Activated T-cell treated with anti-CD3 and anti-CD28 coated beads for 24 hours (primary cell): ENCODE results near the gene GFY.
"Not testable (repeated sequence)": the region's sequence is repeated elsewhere in the genome, so short reads cannot be mapped to it uniquely, and the experiment has no call there.

Experiments used
- DNase-seq: peaks from one replicate; pipeline ENCODE4 v3.0.0-alpha.2; 2020; ENCODE audit warnings: low read depth

GFY gene

DNA sequence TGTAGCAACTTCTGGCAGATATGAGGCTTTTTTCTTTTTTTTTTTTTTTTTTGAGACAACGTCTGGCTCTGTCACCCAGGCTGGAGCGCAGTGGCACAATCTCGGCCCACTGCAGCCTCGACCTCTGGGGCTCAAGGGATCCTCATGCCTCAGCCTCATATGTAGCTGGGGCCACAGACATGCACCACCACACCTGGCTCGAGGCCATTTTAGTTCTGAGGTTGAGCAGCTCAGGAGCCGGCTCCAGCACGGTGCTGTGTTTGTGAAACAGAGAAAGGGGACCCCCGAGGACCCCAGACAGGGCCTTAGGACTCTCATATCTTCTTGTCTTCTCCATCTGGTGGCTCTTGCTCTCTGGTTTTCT is 45.4 kb downstream of the GFY start:
- no peak for DNase-seq

DNA sequence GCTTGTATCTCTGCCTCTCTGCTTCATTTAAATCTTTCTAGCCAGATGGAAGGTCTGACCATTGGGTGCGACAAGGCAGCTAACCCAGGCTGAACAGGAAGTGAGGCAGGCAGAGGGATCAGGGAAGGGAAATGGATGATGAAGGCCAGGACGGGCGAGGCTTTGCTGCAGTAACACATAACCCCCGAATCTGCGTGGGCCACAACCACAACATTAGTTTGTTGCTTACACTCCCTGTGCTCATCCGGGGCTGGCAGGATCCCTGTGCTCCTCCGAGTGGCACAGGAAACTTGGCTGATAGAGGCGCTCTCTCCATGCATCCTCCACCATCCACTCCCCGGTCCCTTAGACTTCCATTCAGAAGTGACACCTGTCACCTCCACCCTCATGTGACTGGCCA is 47.7 kb downstream of the GFY start:
- no peak for DNase-seq

DNA sequence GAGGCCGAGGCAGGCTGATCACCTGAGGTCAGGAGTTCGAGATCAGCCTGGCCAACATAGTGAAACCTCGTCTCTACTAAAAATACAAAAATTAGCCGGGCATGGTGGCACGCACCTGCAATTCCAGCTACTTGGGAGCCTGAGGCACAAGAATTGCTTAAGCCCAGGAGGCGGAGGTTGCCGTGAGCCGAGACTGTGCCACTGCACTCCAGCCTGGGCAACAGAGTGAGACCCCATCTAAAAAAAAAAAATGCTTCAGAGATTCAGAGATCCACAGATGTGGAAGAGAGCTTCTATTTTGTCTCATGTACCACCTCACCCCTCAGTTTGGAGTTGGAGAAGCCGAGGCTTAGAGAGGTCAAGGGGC is 48.3 kb downstream of the GFY start:
- DNase-seq, result not testable (repeated sequence)

DNA sequence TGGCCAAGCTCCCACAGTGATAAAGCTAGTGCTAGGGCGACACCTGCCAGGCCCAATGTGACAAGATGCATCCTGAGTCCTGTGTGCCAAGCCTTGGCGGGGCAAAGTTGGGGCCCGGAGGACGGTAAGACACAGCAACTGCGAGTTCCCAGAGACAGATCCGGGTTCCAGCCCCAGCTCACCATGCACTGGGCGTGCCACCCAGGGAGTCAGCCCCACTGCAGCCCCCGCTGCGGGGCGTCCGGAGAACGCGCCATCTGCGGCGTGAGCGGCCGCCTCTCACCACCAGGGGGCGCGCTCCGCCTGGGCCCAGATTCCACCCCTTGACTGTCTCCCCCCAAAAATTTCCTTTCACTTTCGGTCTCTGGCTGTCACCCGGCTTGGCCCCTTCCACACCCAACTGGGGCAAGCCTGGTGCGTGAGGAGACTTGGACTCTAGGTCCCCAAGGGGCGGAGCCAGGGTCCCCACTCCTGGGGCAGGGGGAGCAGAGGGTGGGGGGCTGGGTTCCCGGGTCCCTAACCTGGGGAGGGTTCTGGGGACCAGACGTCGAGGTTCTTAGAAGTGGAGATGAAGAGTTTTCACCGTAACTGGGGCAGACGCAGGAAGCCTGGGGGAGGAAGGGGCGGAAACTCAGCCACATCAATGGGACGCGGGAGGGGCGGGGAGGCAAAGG is 48.8 kb downstream of the GFY start, which contains the start of gene FLT3LG:
Gene FLT3LG, plus strand, starts transcription at position 348 of the 674 bp plus-strand sequence. CDS start 425 bp downstream, outside the sequence.
- peak; percentile 84 for DNase-seq

DNA sequence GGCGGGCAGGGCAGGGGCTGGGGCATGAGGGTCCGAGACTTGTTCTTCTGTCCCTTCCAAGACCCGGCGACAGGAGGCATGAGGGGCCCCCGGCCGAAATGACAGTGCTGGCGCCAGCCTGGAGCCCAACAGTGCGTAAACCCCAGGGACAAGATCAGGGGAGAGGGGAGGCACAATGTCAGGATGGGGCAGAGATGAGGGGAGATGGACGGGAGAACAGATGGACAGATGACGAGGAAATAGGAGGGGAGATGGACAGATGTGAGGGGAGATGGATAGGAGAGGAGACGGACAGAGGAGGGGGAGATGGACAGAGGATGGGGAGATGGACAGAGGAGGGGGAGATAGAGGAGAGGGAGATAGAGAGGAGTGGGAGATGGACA is 49.3 kb downstream of the GFY start:
- peak; percentile 51 for DNase-seq

DNA sequence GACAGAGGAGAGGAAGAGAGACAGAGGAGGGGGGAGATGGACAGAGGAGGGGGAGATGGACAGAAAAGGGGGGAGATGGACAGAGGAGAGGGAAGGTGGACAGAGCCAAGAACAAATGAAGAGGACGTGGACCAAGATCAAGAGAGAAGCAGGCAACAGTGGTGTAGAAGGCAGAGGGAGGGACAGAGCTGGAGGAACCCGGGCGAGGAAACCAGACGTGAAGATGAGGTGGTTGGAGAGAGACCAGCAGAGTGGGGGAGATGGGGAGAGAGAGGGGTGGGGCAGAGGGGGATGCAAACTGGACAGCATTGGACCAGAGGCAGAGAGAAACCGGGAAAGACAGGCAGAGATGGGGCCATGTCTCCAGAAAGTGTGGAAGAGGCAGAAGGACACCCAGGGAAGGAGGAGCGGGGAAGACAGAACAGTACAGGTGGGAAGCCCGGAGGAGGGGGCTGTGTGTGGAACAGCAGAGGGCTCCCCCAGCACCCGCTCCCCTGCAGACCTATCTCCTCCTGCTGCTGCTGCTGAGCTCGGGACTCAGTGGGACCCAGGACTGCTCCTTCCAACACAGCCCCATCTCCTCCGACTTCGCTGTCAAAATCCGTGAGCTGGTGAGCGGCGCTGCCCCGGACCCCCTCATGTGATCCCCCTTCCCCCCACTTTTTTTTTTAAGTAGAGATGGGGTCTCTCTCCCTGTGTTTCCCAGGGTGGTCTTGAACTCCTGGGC is 50.2 kb downstream of the GFY start:
- DNase-seq, result no peak

DNA sequence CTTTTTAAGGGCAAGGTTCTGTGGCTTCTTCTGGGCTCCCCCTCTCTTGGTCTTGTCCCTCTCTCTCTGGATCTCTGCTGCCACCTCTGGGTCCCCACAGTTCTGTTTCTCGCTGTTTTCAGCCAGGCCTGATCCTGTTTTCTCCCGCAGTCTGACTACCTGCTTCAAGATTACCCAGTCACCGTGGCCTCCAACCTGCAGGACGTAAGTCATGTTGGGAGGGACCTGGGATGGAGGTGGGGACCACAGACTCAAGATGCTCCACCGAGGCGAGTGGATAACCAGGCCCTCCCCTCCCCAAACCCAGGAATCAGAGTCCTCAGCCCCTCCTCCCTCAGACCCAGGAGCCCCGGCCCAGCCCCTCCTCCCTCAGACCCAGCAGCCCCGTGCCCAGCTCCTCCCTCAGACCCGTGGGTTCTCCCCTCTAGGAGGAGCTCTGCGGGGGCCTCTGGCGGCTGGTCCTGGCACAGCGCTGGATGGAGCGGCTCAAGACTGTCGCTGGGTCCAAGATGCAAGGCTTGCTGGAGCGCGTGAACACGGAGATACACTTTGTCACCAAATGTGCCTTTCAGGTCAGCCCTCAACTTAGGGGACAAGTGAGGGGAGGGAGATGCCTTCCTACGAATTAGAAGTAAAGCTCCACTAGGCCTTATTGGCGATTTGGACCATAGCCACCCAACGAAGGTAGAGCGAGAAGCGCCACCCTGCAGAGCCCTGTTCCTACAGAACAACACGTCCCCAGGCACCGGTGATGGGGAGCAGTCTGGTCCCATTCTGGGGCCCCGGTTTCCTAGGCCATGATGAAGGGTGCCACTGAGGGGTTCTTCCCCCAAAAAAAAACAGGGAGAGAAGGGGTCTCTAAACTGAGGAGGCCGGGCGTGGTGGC is 51.0 kb downstream of the GFY start:
- DNase-seq, result peak; percentile 70
